GM19025 (cell line): ENCODE data around the gene OR4M2.
"Not testable (repeated sequence)": the region's sequence is repeated elsewhere in the genome, so short reads cannot be mapped to it uniquely, and the experiment has no call there.

Experiments used
- ATAC-seq: cut with Tn5 transposase; IDR thresholded peaks from one replicate; pipeline ENCODE4 v1.9.1; 2021; ENCODE audit warnings: mild to moderate bottlenecking, low read depth, moderate library complexity; ENCODE audit not compliant: unreplicated experiment

The OR4M2 gene

DNA sequence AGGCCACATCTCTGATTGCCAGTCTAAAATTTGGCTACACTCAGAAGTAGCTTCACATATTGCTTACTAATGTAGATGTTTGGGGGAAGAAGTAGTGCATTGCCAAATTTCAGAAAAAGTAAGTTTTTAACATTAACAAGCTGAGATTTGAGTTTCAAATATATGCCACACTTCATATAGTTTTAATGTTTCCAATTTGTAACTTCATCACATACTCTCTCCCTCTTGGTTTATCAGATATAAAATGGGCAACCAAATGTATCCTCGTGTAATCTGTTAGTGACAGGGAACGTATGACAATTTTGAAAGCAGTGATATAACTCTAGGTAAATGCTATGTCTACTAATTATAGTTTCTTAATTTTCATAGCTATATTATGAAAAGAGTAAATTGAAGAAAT lies at the start of gene OR4M2:
Gene OR4M2, plus strand, starts transcription at position 301 of the 400 bp plus-strand sequence. Its CDS starts 98 bp downstream, at position 399.
- not testable (repeated sequence) for ATAC-seq

DNA sequence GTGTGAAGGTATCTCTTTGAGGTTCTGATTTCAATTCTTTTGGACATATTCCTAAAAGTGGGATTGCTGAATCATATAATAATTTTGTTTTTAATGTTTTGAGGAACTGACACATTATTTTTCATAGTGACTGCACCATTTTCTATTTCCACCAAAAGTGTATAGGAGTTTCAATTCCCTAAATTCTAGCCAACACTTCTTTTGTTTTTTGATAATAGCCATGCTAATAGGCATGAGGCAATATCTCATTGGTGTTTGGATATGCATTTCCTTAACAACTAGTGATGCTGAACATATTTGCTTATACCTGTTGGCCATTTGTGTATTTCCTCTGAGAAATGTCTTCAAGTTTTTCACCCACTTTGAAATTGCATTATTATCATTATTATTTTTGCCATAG lies 11.1 kb upstream of the OR4M2 start:
- ATAC-seq: not testable (repeated sequence)

DNA sequence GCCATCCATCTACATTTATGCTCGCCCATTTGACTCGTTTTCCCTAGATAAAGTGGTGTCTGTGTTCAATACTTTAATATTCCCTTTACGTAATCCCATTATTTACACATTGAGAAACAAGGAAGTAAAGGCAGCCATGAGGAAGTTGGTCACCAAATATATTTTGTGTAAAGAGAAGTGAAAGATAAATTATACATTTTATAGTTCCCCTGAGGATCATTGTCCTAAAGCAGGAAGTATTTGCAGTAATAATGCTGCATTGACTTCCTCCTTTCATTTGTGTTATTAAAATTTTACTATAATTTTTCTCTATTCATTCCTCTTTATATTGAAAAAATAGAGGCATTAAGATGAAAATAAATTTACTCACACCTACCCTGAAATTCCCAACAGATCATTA lies 1.1 kb downstream of the OR4M2 start:
- ATAC-seq: not testable (repeated sequence)

DNA sequence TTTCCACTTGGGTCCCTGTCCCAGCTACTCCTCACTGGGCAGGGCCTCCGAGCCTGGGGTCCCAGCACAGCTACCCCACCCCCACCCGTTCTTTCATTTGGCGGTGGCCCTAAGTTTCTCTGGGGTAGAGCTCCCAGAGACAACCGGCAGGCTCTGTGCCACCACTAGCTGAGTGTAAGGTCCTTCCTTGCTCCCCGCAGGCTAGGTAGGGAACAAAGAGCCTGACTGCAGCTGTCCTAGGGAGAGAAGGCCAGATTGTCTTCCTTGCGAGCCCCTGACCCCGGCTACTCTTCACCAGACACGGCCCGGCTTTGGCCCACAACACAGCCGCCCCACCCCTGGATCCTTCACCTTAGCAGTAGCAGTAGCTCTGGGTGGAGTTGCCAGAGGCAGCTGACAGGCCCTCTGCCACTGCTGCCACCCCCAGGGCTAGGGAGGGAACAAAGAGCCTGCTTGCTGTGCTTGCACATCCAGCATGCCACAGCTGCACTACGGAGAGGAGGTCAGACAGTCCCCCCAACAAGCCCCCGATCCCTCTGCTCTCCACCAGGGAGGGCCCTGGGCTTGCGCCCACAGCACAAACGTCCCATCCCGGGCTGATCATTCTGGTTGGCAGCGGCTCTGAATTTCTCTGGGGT lies 18.4 kb downstream of the OR4M2 start:
- not testable (repeated sequence) for ATAC-seq

DNA sequence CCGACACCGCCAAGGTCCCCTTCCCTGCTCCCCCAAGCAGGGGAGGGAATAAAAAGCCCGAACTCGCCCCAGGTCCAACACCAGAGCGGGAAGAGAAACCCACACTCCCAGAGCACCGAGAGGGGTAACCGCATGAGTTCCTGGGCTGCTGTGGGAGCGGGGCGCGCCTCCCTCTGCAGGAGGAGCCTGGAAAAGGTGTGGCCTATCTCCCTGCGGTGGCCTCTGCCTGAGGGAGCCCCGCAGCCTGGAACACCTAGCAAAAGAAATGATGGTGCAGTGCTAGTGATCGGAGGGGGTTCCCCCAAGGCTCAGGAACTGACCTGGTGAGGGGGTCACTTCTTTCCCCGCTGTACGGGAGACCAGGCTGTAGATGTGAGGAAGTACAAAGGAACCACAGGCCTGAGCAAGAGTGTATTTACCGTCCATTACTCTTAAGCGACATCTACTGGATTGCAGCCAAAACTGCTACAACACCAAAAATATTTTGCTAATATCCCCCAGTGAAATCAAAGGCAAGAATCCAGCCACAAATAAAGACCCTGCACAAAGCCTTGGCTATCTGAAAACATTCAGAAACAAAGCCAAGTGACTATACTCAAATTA lies 19.1 kb downstream of the OR4M2 start:
- not testable (repeated sequence) for ATAC-seq

- not testable (repeated sequence) for ATAC-seq
These were observed 41.7 kb downstream of the OR4M2 start for GRCh38 chr15:22122033-22122432.
